HepG2 (cell line): ENCODE measurements around the gene FUT1. TPM values are rescaled to one million over a fixed set of nuclear protein-coding genes. Genes with fewer than 3 reads are reported as not detected.

Experiments
- ATF7-NPFF ChIP-seq: sonication (generic); formaldehyde crosslinking; IDR thresholded peaks from 2 replicates; pipeline ENCODE4 v1.8.1; 2023; ENCODE audit warnings: mild to moderate bottlenecking, low read depth, missing genetic modification reagents, moderate library complexity
- CBFB ChIP-seq: sonication (generic); formaldehyde crosslinking; IDR thresholded peaks from 2 replicates; pipeline ENCODE4 v1.4.0; 2020; ENCODE audit warnings: missing genetic modification reagents
- DMAP1 ChIP-seq: IDR thresholded peaks from 2 replicates; pipeline ENCODE4 v1.6.1; 2016
- HDAC1 ChIP-seq: sonication (generic); formaldehyde crosslinking; IDR thresholded peaks from 2 replicates; pipeline ENCODE4 v1.5.1; 2020; ENCODE audit warnings: mild to moderate bottlenecking, missing genetic modification reagents
- IRX3 ChIP-seq: sonication (generic); formaldehyde crosslinking; IDR thresholded peaks from 2 replicates; pipeline ENCODE4 v1.8.1; 2023; ENCODE audit warnings: mild to moderate bottlenecking, low read depth, missing genetic modification reagents, borderline replicate concordance
- KDM3A ChIP-seq: IDR thresholded peaks from 2 replicates; pipeline ENCODE4 v1.6.1; 2018; ENCODE audit warnings: low read depth, missing compliant biosample characterization
- MEF2D ChIP-seq: sonication (generic); formaldehyde crosslinking; IDR thresholded peaks from 2 replicates; pipeline ENCODE4 v1.5.1; 2020; ENCODE audit warnings: mild to moderate bottlenecking, missing genetic modification reagents
- NFYC ChIP-seq: IDR thresholded peaks from 2 replicates; pipeline ENCODE4 v1.6.1; 2016; ENCODE audit warnings: missing genetic modification reagents, missing compliant biosample characterization
- REXO4 ChIP-seq: sonication (generic); formaldehyde crosslinking; IDR thresholded peaks from 2 replicates; pipeline ENCODE4 v1.8.0; 2022; ENCODE audit warnings: missing genetic modification reagents, mild to moderate bottlenecking, borderline replicate concordance
- SP5 ChIP-seq: IDR thresholded peaks from 2 replicates; pipeline ENCODE4 v1.6.1; 2016; ENCODE audit warnings: low read depth, borderline replicate concordance
- TARDBP ChIP-seq: sonication (generic); formaldehyde crosslinking; IDR thresholded peaks from 2 replicates; pipeline ENCODE4 v1.8.0; 2022; ENCODE audit warnings: mild to moderate bottlenecking, missing genetic modification reagents
- ZBTB21 ChIP-seq: sonication (generic); formaldehyde crosslinking; IDR thresholded peaks from 2 replicates; pipeline ENCODE4 v1.4.0; 2020; ENCODE audit warnings: missing genetic modification reagents
- ZFAT ChIP-seq: sonication (generic); formaldehyde crosslinking; conservative IDR thresholded peaks from 2 replicates; pipeline ENCODE4 v1.8.1; 2023; ENCODE audit warnings: missing genetic modification reagents, inconsistent platforms
- ZNF143 ChIP-seq: sonication (generic); formaldehyde crosslinking; IDR thresholded peaks from 2 replicates; pipeline ENCODE4 v1.4.0; 2020; ENCODE audit warnings: missing genetic modification reagents
- ZNF3 ChIP-seq: IDR thresholded peaks from 2 replicates; pipeline ENCODE4 v1.7.0; 2017; ENCODE audit warnings: inconsistent platforms
- ZNF607 ChIP-seq: sonication (generic); formaldehyde crosslinking; IDR thresholded peaks from 2 replicates; pipeline ENCODE4 v1.5.1; 2020; ENCODE audit warnings: missing genetic modification reagents, mild to moderate bottlenecking, borderline replicate concordance
- ZSCAN12 ChIP-seq: sonication (generic); formaldehyde crosslinking; IDR thresholded peaks from 2 replicates; pipeline ENCODE4 v1.9.0; 2021; ENCODE audit warnings: mild to moderate bottlenecking, missing genetic modification reagents
- polyA plus RNA-seq, 8 experiments: library from polyadenylated mRNA; depleted of rRNA in 3 of 8; stranded (reverse) in 7 of 8; unstranded in 1 of 8; fragments of >200 nt; fragmentation: Illumina TruSeq in 4 of 8; extraction: Trizol in 4 of 8; gene quantifications; 2 replicates each; pipeline versions ENCODE4 v1.2.1 to v1.2.3, GENCODE V29; 2011 to 2016; ENCODE audit warnings: low read depth in 4 of 8, missing spikeins in 1 of 8, mixed read lengths in 1 of 8; ENCODE audit not compliant: insufficient read depth in 1 of 8
- total RNA-seq, 5 experiments: library from RNA; depleted of rRNA; stranded (reverse); fragments of >200 nt; fragmentation: Illumina TruSeq; extraction: Trizol; gene quantifications; 2 replicates each; pipeline ENCODE4 v1.2.3, GENCODE V29; 2016; ENCODE audit warnings: low read depth in 1 of 5
- TF ChIP-seq, protein P1 (sequence below), 2 experiments: fragments of 450-650 bp in 1 of 2; sonication (generic) in 1 of 2; formaldehyde crosslinking; IDR thresholded peaks; 2 replicates each; pipeline versions ENCODE4 v1.5.0 to v1.8.0; 2020 to 2022; ENCODE audit warnings: mild to moderate bottlenecking in 1 of 2, missing genetic modification reagents in 1 of 2
- TF ChIP-seq, protein P2 (sequence below): sonication (generic); formaldehyde crosslinking; conservative IDR thresholded peaks from 2 replicates; pipeline ENCODE4 v1.4.0; 2020; ENCODE audit warnings: missing genetic modification reagents
- TF ChIP-seq, protein P3 (sequence below): sonication (generic); formaldehyde crosslinking; IDR thresholded peaks from 2 replicates; pipeline ENCODE4 v1.5.0; 2020; ENCODE audit warnings: missing genetic modification reagents
- TF ChIP-seq, protein P4 (sequence below): sonication (generic); formaldehyde crosslinking; IDR thresholded peaks from 2 replicates; pipeline ENCODE4 v1.4.0; 2020; ENCODE audit warnings: mild to moderate bottlenecking, missing genetic modification reagents
- TF ChIP-seq, protein P5 (sequence below): sonication (generic); formaldehyde crosslinking; IDR thresholded peaks from 2 replicates; pipeline ENCODE4 v1.4.0; 2020; ENCODE audit warnings: missing genetic modification reagents
- TF ChIP-seq, protein P6 (sequence below): sonication (generic); formaldehyde crosslinking; IDR thresholded peaks from 2 replicates; pipeline ENCODE4 v1.4.0; 2020; ENCODE audit warnings: missing genetic modification reagents, borderline replicate concordance

The FUT1 gene
- total and polyA plus RNA-seq, 2 of the 13 experiments (the other 11 are each of a cell fraction or from before 2014, with no cell fraction given), result 0.07 to 1.1 TPM

DNA sequence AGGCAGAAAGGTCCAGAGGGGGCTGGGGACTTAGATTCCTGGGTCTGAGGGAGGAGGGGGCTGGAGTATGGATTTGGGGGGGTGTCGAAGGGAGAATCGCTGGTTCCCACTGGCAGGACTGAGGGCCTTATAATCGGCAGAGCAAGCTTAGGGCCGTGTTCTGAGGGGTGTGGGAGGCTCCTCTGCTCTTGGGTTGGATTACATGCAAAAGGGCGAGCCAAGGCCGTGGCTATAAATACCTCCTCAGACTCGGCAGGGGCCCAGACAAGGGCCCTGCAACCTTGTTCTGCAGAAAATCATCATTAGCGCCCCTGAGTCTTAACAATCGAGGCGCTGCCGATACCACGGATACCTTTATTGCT, 32.2 kb downstream of the FUT1 start (continued):
- TF ChIP-seq, protein P1, sequence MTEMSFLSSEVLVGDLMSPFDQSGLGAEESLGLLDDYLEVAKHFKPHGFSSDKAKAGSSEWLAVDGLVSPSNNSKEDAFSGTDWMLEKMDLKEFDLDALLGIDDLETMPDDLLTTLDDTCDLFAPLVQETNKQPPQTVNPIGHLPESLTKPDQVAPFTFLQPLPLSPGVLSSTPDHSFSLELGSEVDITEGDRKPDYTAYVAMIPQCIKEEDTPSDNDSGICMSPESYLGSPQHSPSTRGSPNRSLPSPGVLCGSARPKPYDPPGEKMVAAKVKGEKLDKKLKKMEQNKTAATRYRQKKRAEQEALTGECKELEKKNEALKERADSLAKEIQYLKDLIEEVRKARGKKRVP (CRISPR knock-in tag; IDR thresholded peaks at IDR 0.05), result no peak
- TF ChIP-seq IRX3 (CRISPR knock-in tag) (no peak), KDM3A (CRISPR knock-in tag) (no peak), ZSCAN12 (CRISPR knock-in tag) (no peak), SP5 (CRISPR knock-in tag) (no peak), CBFB (CRISPR knock-in tag) (no peak), ZNF3 (no peak), ZBTB21 (CRISPR knock-in tag) (no peak), ZFAT (CRISPR knock-in tag) (no peak), ZNF143 (CRISPR knock-in tag) (no peak), TARDBP (no peak), MEF2D (no peak), ZNF607 (CRISPR knock-in tag) (no peak), HDAC1 (peak; percentile 67; the same call in 1 of the 2 replicates), DMAP1 (no peak), REXO4 (CRISPR knock-in tag) (no peak), NFYC (no peak), ATF7-NPFF (no peak)
- TF ChIP-seq, protein P2, sequence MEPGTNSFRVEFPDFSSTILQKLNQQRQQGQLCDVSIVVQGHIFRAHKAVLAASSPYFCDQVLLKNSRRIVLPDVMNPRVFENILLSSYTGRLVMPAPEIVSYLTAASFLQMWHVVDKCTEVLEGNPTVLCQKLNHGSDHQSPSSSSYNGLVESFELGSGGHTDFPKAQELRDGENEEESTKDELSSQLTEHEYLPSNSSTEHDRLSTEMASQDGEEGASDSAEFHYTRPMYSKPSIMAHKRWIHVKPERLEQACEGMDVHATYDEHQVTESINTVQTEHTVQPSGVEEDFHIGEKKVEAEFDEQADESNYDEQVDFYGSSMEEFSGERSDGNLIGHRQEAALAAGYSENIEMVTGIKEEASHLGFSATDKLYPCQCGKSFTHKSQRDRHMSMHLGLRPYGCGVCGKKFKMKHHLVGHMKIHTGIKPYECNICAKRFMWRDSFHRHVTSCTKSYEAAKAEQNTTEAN (CRISPR knock-in tag), result 0 out of 2 replicates have a peak, but pooled peaks have one; percentile 57
- TF ChIP-seq, protein P3, sequence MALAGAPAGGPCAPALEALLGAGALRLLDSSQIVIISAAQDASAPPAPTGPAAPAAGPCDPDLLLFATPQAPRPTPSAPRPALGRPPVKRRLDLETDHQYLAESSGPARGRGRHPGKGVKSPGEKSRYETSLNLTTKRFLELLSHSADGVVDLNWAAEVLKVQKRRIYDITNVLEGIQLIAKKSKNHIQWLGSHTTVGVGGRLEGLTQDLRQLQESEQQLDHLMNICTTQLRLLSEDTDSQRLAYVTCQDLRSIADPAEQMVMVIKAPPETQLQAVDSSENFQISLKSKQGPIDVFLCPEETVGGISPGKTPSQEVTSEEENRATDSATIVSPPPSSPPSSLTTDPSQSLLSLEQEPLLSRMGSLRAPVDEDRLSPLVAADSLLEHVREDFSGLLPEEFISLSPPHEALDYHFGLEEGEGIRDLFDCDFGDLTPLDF (CRISPR knock-in tag), result no peak
- TF ChIP-seq, protein P4, sequence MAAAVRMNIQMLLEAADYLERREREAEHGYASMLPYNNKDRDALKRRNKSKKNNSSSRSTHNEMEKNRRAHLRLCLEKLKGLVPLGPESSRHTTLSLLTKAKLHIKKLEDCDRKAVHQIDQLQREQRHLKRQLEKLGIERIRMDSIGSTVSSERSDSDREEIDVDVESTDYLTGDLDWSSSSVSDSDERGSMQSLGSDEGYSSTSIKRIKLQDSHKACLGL (CRISPR knock-in tag), result no peak
- TF ChIP-seq, protein P5, sequence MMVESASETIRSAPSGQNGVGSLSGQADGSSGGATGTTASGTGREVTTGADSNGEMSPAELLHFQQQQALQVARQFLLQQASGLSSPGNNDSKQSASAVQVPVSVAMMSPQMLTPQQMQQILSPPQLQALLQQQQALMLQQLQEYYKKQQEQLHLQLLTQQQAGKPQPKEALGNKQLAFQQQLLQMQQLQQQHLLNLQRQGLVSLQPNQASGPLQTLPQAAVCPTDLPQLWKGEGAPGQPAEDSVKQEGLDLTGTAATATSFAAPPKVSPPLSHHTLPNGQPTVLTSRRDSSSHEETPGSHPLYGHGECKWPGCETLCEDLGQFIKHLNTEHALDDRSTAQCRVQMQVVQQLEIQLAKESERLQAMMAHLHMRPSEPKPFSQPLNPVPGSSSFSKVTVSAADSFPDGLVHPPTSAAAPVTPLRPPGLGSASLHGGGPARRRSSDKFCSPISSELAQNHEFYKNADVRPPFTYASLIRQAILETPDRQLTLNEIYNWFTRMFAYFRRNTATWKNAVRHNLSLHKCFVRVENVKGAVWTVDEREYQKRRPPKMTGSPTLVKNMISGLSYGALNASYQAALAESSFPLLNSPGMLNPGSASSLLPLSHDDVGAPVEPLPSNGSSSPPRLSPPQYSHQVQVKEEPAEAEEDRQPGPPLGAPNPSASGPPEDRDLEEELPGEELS (CRISPR knock-in tag), result no peak
- TF ChIP-seq, protein P6, sequence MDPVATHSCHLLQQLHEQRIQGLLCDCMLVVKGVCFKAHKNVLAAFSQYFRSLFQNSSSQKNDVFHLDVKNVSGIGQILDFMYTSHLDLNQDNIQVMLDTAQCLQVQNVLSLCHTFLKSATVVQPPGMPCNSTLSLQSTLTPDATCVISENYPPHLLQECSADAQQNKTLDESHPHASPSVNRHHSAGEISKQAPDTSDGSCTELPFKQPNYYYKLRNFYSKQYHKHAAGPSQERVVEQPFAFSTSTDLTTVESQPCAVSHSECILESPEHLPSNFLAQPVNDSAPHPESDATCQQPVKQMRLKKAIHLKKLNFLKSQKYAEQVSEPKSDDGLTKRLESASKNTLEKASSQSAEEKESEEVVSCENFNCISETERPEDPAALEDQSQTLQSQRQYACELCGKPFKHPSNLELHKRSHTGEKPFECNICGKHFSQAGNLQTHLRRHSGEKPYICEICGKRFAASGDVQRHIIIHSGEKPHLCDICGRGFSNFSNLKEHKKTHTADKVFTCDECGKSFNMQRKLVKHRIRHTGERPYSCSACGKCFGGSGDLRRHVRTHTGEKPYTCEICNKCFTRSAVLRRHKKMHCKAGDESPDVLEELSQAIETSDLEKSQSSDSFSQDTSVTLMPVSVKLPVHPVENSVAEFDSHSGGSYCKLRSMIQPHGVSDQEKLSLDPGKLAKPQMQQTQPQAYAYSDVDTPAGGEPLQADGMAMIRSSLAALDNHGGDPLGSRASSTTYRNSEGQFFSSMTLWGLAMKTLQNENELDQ (CRISPR knock-in tag), result no peak
